Hepatocyte (in vitro differentiated cells): ENCODE results near the gene HRAS. TPM values are rescaled to one million over a fixed set of nuclear protein-coding genes. Genes with fewer than 3 reads are reported as not detected.
"Not testable (repeated sequence)": the region's sequence is repeated elsewhere in the genome, so short reads cannot be mapped to it uniquely, and the experiment has no call there.

Experiments used
- DNase-seq: peaks from one replicate; pipeline ENCODE4 v3.0.0-alpha.2; 2016; ENCODE audit warnings: low spot score
- H2AFZ ChIP-seq: fragments of 200-600 bp; sonication (generic); 2 replicates; pipeline ENCODE4 v1.6.0; 2016; ENCODE audit warnings: antibody characterized with exemption, mild to moderate bottlenecking
- H3K27ac ChIP-seq: fragments of 200-600 bp; sonication (generic); 2 replicates; pipeline ENCODE4 v1.5.1; 2016; ENCODE audit warnings: mild to moderate bottlenecking
- H3K27me3 ChIP-seq: fragments of 200-600 bp; sonication (generic); 2 replicates; pipeline ENCODE4 v1.6.1; 2016
- H3K36me3 ChIP-seq: fragments of 200-600 bp; sonication (generic); replicated peaks from 2 replicates; pipeline ENCODE4 v1.5.1; 2016; ENCODE audit warnings: low read depth; ENCODE audit not compliant: insufficient read depth
- H3K4me1 ChIP-seq: fragments of 200-600 bp; sonication (generic); 2 replicates; pipeline ENCODE4 v1.5.1; 2016; ENCODE audit warnings: mild to moderate bottlenecking, moderate library complexity; ENCODE audit not compliant: insufficient read depth
- H3K4me2 ChIP-seq: fragments of 200-600 bp; sonication (generic); 2 replicates; pipeline ENCODE4 v1.6.0; 2016
- H3K4me3 ChIP-seq: fragments of 200-600 bp; sonication (generic); 2 replicates; pipeline ENCODE4 v1.5.1; 2016; ENCODE audit warnings: mild to moderate bottlenecking
- H3K79me2 ChIP-seq: fragments of 200-600 bp; sonication (generic); 2 replicates; pipeline ENCODE4 v1.6.0; 2017; ENCODE audit warnings: mild to moderate bottlenecking
- H3K9me2 ChIP-seq: fragments of 200-600 bp; sonication (generic); replicated peaks from 2 replicates; pipeline ENCODE4 v1.6.0; 2017; ENCODE audit warnings: mild to moderate bottlenecking; ENCODE audit not compliant: insufficient read depth
- H3K9me3 ChIP-seq: fragments of 200-600 bp; sonication (generic); 2 replicates; pipeline ENCODE4 v1.5.1; 2016; ENCODE audit warnings: low read depth, mild to moderate bottlenecking
- H4K20me1 ChIP-seq: fragments of 200-600 bp; sonication (generic); 2 replicates; pipeline ENCODE4 v1.6.0; 2016; ENCODE audit warnings: mild to moderate bottlenecking; ENCODE audit not compliant: insufficient read depth, poor library complexity, severe bottlenecking
- EZH2 ChIP-seq: fragments of 200-600 bp; sonication (generic); IDR thresholded peaks from 2 replicates; pipeline ENCODE4 v1.6.1; 2016; ENCODE audit warnings: antibody characterized with exemption, mild to moderate bottlenecking, borderline replicate concordance
- EZH2phosphoT487 ChIP-seq: fragments of 200-600 bp; sonication (generic); IDR thresholded peaks from one replicate; pipeline ENCODE4 v1.6.1; 2018; ENCODE audit warnings: antibody characterized with exemption, mild to moderate bottlenecking, low read depth, moderate library complexity; ENCODE audit not compliant: unreplicated experiment, severe bottlenecking
- WGBS: methylation state at CpG from one replicate; pipeline ENCODE4 v1.1.6; 2016; ENCODE audit warnings: low lambda C conversion rate; ENCODE audit errors: missing lambda C conversion rate; 5-methylcytosine and 5-hydroxymethylcytosine counted together
- polyA plus RNA-seq: library from polyadenylated mRNA; unstranded; fragments of >200 nt; fragmentation: Nextera tagmentation; extraction: Ambion mirVana; gene quantifications from 2 replicates; pipeline ENCODE4 v1.2.1, GENCODE V29; 2016
- total RNA-seq: library from RNA; depleted of rRNA; stranded (reverse); fragments of >200 nt; gene quantifications from 2 replicates; pipeline ENCODE4 v1.2.3, GENCODE V29; 2014
- TF ChIP-seq, protein P1 (sequence below): fragments of 200-600 bp; sonication (generic); IDR thresholded peaks from 2 replicates; pipeline ENCODE4 v1.5.1; 2016; ENCODE audit warnings: antibody characterized with exemption, mild to moderate bottlenecking; ENCODE audit not compliant: poor library complexity

The HRAS gene
- total and polyA plus RNA-seq, 2 experiments from 2014 or later = 28.4 to 57.9 TPM

- DNase-seq = no peak
- TF ChIP-seq, protein P1, sequence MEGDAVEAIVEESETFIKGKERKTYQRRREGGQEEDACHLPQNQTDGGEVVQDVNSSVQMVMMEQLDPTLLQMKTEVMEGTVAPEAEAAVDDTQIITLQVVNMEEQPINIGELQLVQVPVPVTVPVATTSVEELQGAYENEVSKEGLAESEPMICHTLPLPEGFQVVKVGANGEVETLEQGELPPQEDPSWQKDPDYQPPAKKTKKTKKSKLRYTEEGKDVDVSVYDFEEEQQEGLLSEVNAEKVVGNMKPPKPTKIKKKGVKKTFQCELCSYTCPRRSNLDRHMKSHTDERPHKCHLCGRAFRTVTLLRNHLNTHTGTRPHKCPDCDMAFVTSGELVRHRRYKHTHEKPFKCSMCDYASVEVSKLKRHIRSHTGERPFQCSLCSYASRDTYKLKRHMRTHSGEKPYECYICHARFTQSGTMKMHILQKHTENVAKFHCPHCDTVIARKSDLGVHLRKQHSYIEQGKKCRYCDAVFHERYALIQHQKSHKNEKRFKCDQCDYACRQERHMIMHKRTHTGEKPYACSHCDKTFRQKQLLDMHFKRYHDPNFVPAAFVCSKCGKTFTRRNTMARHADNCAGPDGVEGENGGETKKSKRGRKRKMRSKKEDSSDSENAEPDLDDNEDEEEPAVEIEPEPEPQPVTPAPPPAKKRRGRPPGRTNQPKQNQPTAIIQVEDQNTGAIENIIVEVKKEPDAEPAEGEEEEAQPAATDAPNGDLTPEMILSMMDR = no peak
- no peak for TF ChIP-seq EZH2
- TF ChIP-seq EZH2phosphoT487 = no peak
Observed at GRCh38 chr11:575313-575995, 40.1 kb upstream of the HRAS start.

DNA sequence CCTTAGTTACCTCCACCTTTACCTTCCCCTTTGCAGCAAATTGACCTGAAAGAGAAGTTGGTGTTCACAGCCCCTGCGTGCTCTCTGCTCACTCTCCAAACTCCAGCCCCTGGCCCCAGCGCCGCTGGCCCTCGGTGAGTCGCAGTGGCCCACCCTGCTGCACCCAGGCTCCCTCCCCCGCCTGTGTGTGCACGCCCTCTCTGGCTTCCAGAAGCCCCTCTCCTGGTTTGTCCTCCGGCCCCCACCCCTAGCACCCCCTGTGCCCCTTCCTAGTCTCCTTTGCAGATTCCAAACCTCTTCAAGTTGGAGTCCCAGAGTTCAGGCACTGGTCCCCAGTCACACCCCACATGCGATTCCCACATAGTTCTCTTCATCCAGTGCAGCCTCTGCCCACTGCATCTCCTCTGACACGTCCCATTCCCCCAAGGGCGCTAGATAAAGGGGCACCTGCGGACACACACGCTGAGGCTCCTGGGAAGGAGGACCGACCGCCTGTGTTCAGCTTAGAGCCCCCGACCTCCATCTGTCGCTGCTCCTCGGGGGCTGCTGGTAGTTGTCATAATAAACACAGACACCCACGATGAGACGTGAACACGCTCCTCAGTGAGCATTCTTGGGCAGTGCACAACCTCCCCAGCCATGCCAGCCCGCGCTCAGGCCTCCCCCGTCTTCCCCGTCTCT lies 39.4 kb upstream of the HRAS start:
- Histone ChIP-seq H3K36me3 (no peaks in the 10 kb centered on the region), H3K79me2 (peaks cover 30% of the 10 kb centered on the region), H2AFZ (peak overlapping the region; percentile 82), H3K9me3 (no peaks in the 10 kb centered on the region), H3K9me2 (no peaks in the 10 kb centered on the region), H3K4me2 (peak overlapping the region; percentile 99), H3K27me3 (no peaks in the 10 kb centered on the region), H4K20me1 (peaks cover 27% of the 10 kb centered on the region), H3K4me1 (peaks cover 43% of the 10 kb centered on the region), H3K27ac (no peak overlapping the region), H3K4me3 (peak overlapping the region; percentile 79)
- no peak for TF ChIP-seq EZH2phosphoT487
- TF ChIP-seq, protein P1 = no peak
- no peak for TF ChIP-seq EZH2
- no peak for DNase-seq
- WGBS = 31% methylated on average over 24 of the region's 25 CpGs

More at GRCh38 chr11:575313-575995, 40.1 kb upstream of the HRAS start:
- Histone ChIP-seq H3K36me3 (no peaks in the 10 kb centered on the region), H3K27ac (peak overlapping the region; percentile 77), H3K4me1 (peaks cover 50% of the 10 kb centered on the region), H3K9me3 (no peaks in the 10 kb centered on the region), H3K4me3 (peak overlapping the region; percentile 79), H3K27me3 (no peaks in the 10 kb centered on the region), H2AFZ (peak overlapping the region; percentile 82), H3K9me2 (no peaks in the 10 kb centered on the region), H3K79me2 (peaks cover 37% of the 10 kb centered on the region), H4K20me1 (peaks cover 34% of the 10 kb centered on the region), H3K4me2 (peak overlapping the region; percentile 99)
- under 1% methylated on average over 49 of the region's 81 CpGs for WGBS

DNA sequence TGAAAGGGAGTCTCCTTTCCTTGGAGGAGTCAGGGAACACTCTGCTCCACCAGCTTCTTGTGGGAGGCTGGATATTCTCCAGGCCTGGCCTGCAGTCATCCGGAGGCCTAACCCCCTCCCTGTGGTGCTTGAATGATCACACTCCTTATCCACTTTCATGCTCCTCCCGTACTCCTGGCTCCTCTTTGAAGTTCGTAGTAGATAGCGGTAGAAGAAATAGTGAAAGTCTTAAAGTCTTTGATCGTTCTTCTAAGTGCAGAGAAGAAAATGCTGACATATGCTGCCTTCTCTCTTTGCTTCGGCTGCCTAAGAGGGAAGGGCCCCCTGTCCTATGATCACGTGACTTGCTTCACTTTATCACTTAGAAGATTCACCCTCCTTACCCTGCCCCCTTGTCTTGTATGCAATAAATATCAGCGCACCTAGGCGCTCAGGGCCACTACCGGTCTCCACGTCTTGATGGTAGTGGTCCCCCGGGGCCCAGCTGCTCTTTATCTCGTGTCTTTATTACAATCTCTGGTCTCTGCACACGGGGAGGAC lies 38.7 kb upstream of the HRAS start:
- H3K9me3 ChIP-seq, H3K4me3 ChIP-seq, H2AFZ ChIP-seq, H3K36me3 ChIP-seq, H3K27me3 ChIP-seq, H3K27ac ChIP-seq, H3K9me2 ChIP-seq, DNase-seq: not testable (repeated sequence)
- Histone ChIP-seq H3K79me2 (peaks cover 24% of the 10 kb centered on the region), H3K4me2 (peak overlapping the region; percentile 99), H3K4me1 (peaks cover 40% of the 10 kb centered on the region), H4K20me1 (peaks cover 20% of the 10 kb centered on the region)
- 38% methylated on average over 14 of the region's 14 CpGs for WGBS

DNA sequence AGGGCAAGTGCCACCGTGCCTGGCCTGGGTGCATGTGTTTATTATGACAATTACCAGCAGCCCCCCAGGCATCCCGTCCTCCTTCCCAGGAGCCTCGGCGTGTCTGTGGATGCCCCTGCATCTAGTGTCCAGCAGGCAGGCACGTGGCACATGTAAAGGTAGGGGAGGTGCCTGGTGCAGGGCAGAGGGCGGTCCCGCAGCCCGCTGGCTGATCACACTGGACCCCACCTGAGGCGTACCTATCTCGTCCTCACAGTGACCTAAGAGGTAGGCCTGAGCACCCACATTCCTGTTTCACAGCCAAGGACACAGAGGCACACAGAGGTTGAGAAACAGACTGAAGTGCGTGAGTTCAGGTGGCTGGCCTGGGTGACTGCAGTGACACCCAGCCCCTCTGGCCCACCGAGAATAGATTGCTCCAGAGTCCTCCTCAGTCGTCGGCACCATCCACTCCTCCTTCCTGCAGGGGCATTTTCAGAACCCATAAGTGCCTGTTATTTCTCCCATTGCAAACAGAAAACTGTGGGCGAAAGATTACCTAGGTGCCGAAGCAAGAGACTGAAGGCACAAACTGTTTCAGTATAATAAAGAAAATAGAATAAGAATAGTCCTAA lies 37.9 kb upstream of the HRAS start:
- TF ChIP-seq, protein P1 = no peak
- TF ChIP-seq EZH2phosphoT487 (no peak), EZH2 (no peak)
- peaks cover 15% of the 10 kb centered on the region for H3K79me2 ChIP-seq
- no peaks in the 10 kb centered on the region for H3K27me3 ChIP-seq
- no peaks in the 10 kb centered on the region for H3K9me3 ChIP-seq
- no peaks in the 10 kb centered on the region for H3K9me2 ChIP-seq
- 91% methylated on average over 16 of the region's 16 CpGs for whole genome bisulfite sequencing
- H2AFZ ChIP-seq = no peak overlapping the region
- no peak overlapping the region for H3K27ac ChIP-seq
- H4K20me1 ChIP-seq = peaks cover 12% of the 10 kb centered on the region
- DNase-seq = no peak
- no peak overlapping the region for H3K4me3 ChIP-seq
- peak overlapping the region; percentile 99 for H3K4me2 ChIP-seq
- no peaks in the 10 kb centered on the region for H3K36me3 ChIP-seq
- peaks cover 34% of the 10 kb centered on the region for H3K4me1 ChIP-seq
